Activated CD4-positive, alpha-beta T cell treated with anti-CD3 and anti-CD28 coated beads, Interleukin-2, amount 50 U/mL, for 24 hours (primary cell): ENCODE measurements around the gene STXBP5.
"Not testable (repeated sequence)": the region's sequence is repeated elsewhere in the genome, so short reads cannot be mapped to it uniquely, and the experiment has no call there.

ENCODE experiments used
- DNase-seq, 2 donors: peaks; one replicate each; pipeline ENCODE4 v3.0.0-alpha.2; 2020; ENCODE audit warnings: low read depth in 1 of 2, low spot score in 1 of 2

The STXBP5 gene

DNA sequence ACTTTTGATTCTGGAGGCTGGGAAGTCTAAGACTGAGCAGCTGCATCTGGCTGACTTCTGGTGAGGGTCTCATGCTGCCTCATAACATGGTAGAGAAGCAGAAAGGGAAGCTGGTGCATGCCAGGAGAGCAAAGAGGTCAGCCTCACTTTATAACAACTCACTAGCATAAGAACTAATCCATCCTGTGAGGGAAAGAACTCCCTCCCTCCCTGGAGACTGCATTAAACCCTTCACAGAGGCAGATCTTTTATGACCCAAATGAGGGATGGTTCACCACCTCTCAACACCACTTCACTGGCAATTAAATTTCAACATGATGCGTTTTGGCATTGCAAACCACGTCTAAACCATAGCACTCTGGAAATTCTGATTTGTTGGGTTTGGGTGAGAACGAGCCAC lies 33.9 kb downstream of the STXBP5 start:
- DNase-seq = no peak

DNA sequence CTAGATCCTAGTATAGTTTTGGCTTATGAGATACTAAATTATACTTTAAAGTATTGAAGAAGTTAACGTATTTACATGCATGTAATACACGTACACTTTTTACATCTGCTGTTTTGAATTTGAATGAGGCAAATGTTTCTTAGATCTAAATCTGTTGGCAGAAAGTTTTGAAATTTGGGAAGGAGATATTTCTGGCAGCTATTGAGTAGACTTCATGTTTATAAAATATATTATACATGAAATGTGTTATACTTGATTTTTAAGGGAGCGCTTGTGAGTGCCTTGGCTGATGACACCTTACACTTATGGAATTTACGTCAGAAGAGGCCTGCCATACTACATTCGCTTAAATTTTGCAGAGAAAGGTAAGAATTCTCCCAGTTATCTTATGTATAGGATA lies 34.7 kb downstream of the STXBP5 start:
- DNase-seq = no peak

DNA sequence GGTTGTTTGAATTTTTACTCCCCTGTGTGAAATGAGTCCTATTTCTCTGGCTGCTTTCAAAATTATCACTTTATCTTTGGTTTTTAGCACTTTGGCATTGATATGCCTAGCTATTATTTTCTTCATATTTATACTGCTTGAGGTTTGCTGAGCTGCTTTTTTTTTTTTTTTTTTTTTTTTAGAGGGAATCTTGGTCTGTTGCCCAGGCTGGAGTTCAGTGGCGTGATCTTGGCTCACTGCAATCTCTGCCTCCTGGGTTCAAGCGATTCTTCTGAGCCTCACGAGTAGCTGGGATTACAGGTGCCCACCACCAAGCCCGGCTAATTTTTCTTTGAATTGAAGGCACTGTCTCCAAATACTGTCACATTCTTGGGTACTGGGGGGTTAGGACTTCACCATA lies 40.6 kb downstream of the STXBP5 start:
- DNase-seq = no peak

DNA sequence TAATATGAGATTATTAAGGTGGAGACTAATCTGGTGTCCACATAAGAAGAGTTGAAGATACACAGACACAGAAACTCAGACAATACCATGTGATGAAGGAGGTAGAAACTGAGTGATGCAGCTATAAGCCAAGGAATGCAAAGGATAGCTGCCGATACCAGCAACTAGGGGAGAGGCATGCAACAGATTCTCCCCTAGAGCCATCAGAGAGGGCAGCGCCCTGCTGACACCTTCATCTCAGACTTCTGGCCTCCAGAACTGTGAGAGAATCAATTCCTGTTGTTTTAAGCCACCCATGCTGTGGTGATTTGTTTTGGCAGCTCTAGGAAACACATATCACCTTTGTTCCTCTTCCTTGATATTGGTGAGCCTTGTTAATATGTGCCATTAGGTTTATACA lies 41.5 kb downstream of the STXBP5 start:
- no peak for DNase-seq

DNA sequence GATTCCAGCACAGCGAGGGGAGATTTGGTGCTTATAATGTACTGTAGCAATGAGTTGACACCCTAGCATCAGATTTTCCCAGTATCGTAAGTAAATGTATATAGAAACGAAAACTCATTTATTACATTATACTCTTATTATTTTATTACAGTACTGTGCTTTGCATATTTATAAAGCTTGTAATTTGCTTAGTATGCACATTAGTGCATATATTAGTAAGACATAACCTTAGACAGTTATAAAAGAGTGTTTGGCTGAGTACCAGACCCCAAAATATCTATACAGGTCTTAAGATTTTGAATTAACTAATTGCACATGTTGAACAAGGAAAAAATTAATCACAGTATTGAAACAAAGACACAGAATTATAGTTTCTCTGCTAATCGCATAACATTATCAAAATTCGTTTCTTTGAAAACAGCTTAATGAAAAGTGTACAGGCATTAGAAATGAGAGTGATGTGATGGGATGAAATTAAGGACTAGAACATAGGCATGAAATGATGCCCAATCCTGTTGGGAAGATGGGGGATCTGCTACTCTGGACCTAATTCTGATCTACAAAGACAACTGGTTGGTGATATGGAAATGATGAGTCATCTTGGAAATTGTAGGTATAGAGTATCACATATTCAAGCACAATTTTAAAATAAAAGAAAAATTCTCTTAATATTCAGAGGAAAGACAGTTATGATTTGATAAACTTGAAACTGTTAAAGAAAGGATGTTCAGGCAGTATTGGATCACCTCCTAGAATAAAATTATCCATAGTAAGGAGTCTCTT lies 42.8 kb downstream of the STXBP5 start:
- no peak for DNase-seq

DNA sequence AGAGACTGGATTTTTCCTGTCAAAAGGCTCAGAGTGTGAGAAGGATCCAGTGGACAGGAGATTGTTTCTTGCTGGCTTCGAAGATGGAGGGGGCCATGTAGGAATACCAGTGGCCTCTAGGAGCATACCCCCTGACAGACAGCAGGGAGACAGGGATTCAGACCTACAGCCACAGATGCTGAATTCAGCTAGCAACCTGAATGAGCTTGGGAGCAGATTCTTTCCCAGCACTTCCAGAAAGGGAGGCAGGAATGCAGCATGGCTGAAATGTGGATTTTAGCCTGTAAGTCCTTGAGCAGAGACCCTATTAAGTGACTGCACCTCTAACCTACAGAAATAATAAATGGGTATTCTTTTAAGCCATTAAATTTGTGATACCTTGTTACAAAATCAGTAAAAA lies 44.6 kb downstream of the STXBP5 start:
- no peak for DNase-seq

DNA sequence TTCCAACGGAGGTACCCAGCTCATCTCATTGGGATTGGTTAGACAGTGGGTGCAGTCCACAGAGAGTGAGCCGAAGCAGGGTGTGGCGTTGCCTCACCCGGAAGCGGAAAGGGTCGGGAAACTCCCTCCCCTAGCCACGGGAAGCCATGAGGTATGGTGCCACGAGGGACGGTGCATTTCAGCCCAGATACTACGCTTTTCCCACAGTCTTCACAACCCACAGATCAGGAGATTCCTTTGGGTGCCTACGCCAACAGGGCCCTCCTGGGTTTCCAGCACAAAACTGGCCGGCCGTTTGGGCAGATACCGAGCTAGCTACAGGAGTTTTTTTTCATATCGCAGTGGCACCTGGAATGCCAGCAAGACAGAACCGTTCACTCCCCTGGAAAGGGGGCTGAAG lies 46.9 kb downstream of the STXBP5 start:
- DNase-seq = no peak

DNA sequence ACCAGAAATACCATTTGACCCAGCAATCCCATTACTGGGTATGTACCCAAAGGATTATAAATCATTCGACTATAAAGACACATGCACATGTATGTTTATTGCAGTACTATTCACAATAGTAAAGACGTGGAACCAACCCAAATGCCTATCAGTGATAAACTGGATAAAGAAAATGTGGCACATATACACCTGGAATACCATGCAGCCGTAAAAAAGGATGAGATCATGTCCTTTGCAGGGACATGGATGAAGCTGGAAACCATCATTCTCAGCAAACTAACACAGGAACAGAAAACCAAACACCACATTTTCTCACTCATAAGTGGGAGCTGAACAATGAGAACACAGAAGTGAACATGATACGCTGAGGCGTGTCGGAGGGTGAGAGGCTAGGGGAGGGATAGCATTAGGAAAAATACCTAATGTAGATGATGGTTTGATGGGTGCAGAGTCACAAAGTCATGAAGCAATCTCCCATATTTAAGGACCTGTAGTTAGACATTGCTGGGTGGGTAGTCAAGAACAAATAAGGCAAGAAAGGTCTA lies 50.8 kb downstream of the STXBP5 start:
- DNase-seq = not testable (repeated sequence)

DNA sequence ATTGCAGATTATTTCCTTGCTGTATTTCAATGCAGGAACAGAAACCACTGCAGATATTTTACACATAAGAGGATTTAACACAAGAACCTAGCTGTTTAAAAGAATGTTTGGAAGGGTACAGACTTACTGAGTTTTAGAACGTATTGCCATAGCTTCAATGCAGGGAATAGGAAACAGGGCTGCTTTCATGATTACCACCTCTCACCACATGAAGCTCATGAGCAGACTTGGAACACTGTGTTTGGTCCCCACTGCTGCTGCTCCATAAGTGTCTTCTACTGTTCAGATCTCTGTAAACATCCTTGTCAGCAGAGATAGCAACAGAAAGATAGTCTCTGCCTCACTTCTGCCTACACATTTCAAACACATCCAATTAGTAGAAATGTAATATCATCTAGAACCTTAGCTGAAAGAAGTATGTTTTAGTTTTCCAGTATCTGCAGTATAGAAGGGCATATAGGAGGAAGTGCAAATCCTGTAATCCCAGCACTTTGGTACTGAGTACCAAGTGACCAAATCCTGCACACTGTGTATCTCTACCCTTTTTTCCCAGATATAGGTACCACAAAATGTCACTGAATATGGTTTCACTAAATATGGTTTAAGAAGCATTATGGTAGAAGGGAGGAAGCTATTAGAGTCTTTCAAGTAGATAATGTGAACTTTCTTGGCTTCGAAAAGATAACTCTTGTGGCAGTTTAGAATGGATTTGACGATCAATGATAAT lies 51.9 kb downstream of the STXBP5 start:
- no peak for DNase-seq

DNA sequence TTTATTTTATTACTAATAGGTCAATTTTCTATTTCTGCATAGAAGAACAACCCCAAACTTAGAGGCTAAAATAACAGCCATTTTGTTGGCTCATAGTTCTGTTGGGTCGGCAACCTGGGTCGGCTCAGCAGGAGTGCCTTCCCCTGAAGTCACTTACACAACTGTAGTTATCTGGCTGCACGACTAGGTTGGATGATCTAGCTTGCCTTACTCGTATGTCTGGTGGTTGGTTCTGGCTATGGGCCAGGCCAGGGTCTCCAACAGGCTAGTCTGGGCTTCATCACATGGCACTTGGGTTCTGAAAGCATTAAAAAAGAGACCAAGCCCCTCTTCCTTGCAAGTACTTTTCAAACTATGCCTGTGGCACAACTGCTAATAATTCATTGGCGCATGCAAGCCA lies 53.5 kb downstream of the STXBP5 start:
- DNase-seq = no peak

DNA sequence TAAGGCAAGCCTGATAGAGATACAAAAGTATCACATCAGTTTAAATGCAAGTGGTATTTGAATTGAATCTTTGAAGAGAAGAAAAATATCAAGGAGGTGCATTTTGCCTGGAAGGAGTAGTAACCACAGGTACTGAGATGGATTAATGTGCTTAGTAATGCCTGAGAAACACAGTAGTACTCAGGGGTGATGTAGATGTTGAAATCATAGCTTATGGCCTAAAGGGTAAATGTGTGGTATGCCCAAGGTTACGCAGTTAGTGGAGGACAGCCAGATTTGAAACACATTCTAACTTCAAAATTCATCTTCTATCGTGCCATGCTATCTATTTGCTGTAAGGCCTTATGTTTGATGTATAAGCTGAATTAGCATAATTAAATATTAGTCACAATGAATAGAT lies 55.9 kb downstream of the STXBP5 start:
- no peak for DNase-seq

DNA sequence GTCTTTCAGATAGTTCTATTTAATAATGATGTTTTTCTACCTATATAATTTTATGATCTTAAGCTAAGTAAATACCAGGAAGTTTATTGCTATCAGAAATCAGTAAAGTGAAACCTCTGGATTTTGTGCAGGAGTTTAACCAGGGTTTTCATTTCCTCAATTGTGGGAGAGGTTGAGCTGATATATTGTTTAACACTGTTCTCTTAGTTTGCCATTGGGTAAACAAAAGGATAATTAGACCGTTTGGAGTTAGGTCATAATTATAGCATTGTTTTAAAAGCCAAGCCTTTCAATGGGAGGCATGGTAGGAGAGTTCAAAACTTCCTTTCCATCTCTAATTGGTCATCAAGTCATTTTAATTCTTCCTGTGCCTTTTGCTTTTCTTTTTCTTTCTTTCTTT lies 58.7 kb downstream of the STXBP5 start:
- DNase-seq = no peak

DNA sequence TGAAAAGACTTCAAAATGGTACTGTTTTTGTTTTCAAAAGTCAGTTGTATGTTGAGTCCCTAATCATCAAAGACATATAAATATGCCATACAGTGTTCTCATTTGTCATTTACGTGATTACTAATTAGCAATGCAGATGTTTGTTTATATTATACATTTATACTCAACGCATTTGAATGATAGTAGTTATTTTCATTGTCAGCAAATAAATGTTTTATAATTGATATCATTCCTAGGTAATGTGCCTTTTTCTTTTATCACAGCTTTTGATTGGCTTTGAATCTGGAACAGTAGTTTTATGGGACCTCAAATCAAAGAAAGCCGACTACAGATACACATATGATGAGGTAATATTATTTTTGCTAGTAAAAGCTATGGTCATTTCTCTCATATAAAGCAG lies 62.6 kb downstream of the STXBP5 start:
- DNase-seq = no peak

DNA sequence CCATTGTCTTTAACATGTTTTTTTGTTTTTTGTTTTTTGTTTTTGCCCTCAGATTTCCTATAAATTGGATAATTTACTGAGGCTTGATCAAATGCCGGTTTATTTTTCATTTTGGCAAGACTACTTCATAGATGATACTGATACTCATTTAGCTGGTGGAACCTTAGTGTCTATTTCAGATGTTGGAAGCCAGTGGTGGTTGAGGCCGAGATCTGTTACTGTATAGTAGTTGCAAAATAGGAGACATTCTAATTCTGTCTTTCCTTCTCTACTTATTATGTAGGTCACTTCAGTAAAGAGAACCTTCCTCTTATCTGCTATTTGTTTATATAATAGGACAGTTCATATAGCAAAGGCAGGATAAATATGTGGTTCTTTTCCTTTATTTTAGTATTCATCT lies 63.4 kb downstream of the STXBP5 start:
- no peak for DNase-seq

DNA sequence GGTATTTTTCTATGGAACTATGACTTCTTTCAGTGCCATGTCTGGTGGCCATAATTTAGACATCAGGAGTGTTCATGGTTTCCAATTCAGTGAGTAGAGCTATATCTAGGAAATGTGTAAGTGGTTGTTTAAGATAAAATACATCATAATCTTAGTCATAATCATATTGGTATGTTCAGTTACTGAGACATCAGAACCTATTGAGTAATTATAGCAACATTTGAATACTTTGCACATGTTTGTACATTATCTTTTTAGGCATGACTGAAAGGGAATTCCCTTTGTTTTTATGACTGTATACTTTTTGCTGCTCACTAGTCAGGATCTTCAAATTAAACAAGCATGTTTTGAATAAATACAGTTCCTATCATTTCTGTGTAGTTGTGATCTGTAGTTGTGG lies 64.0 kb downstream of the STXBP5 start:
- DNase-seq = no peak

DNA sequence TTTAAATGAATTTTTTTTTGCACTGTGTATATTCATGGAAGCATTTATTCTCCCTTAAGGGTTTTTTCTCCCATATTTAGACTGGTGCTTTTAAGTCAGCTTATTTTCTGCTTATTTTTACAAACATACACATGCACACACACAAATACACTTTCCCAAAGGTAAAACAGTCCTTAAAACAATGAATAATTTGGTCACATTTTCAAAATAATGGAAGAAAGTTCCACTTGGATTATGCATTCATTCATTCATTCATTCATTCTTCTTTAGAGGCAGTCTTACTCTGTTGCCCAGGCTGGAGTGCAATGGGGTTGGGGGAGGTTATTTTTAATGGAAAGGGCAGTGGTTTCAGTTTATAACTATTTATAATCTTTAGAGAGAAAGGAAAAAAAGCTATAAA lies 69.8 kb downstream of the STXBP5 start:
- DNase-seq = no peak

DNA sequence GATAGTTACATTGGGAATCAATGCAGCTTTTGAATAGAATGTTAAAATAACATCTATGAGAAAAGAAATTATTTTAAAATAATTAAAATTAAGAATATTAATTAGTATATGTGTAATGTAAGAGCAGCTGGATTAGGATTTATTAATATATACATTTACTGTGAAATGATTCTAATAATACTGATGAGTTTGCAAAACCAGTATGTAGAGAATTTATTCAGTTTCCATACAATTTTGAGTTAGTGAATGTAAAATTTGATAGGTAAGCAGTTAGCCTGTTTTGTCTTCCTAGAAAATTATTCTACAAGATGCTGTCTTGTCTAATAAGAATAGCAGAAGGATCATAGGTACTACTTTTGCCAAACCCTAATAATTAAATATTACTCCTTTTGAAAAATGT lies 70.6 kb downstream of the STXBP5 start:
- DNase-seq = no peak

DNA sequence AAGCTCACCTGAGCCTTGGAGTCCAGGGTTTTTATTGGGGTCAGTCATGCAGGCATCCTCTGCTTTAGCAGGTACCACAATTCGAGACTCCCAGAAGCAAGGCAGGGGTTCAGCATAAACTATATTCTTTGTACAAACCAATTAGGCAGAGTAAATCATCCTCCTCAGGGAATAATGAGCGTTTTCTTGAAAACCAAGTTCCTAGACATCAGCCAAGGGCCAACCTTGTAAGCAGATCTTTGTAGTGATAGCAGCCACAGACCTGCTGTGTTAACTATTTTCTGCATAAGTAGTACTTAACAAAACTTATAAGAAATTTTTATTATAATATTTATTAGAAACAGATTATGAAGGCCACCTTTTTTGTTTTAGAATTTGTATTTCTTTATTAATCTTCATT lies 74.7 kb downstream of the STXBP5 start:
- no peak for DNase-seq

DNA sequence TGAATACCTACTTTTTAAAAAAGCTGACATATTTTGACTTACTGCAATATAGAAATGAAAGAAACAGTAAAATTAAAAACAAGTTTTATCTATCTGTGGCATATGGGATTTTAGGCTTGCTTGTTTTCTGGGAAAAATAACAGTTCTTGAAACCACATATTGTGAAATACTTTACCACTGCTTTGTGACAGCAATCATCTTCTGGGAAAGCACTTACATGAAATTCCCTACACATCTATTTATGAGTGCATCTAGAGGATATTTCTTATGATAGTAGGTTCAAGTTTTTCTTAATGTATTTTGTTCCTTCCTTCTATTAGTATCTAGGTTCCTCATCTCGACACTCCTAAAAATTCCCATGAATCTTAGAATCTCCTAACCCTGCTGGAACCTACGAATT lies 75.2 kb downstream of the STXBP5 start:
- no peak for DNase-seq

DNA sequence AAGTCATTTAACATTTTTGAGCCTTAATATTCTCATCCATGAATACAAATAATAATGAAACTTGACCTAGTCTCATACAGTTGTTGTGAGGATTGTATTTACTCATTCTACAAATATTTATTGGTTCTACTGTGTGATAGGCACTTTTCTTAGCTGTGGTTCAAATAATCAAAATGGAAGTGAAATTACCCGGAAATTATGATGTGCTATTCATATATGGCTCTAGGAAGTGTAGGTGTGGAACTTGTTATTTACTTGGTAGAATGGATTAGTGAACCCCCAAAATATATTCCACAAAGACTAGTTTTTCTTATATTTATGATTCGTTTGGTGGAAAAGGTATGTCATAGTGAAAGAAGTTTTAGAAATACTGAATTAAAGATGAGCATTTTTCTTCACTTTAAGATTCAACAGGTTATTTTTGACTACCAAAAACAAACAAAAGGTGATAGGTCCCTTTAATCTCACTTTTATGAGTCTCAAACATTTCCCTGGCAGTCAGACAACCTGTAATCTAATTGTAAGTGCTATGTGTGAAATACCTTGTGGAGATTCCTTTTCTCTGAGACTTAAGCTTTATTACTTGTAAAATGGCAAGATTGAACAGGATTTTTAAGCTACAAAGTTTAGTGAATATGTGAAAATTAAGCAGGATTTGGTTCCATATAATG lies 77.8 kb downstream of the STXBP5 start:
- DNase-seq = no peak

DNA sequence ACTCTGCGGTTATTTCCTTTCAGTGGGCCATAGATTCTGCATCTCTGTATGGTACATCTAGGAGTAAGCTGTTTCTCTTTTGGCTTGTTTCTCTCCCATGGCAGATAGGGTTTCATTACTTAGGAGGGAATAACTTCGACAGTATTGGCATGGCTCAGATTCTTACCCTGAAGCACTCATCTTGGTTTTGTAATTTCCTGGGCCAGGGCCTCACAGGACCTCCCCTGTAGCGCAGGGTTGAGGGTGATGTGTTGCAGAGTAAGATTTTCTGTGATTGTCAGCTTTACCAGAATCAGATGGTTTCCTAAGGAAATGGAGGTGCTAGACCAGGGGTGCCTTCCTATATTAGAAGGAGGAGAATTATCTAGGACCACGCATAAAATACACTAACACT lies 78.3 kb downstream of the STXBP5 start:
- DNase-seq = no peak

DNA sequence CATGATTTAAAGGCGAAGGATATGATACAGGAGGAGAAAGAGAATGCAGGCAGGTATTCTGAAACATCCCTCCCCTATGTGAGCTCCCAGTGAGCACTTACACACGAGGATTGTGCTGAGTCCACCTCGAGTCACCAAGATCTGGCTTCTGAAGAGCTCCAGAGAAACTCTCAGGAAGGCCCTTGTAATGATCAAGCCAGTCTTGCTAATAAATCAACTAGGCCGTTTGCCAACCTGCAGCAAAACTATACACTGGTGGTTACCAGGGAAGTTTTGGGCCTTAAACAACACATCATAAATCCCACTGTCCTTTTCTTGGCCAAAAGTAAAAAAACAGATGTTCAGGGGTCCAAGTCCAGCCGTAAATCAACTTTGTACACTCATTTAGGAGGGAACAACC lies 79.2 kb downstream of the STXBP5 start:
- DNase-seq = no peak
